Posterior cingulate gyrus (tissue), 11 donors: ENCODE results near the gene PIAS2.
"Not testable (repeated sequence)": the region's sequence is repeated elsewhere in the genome, so short reads cannot be mapped to it uniquely, and the experiment has no call there.

Experiments
- DNase-seq, 10 donors: peaks; one replicate each; pipeline versions ENCODE4 v3.0.0 to v3.0.0-alpha.2; 2020 to 2021; ENCODE audit warnings: mixed read lengths in 3 of 10
- intact Hi-C: fragments of 100-400 bp; cut with DNase I; formaldehyde crosslinking; loops from one replicate; pipeline ENCODE4 v1.15.1; 2023

PIAS2 gene, protein sequence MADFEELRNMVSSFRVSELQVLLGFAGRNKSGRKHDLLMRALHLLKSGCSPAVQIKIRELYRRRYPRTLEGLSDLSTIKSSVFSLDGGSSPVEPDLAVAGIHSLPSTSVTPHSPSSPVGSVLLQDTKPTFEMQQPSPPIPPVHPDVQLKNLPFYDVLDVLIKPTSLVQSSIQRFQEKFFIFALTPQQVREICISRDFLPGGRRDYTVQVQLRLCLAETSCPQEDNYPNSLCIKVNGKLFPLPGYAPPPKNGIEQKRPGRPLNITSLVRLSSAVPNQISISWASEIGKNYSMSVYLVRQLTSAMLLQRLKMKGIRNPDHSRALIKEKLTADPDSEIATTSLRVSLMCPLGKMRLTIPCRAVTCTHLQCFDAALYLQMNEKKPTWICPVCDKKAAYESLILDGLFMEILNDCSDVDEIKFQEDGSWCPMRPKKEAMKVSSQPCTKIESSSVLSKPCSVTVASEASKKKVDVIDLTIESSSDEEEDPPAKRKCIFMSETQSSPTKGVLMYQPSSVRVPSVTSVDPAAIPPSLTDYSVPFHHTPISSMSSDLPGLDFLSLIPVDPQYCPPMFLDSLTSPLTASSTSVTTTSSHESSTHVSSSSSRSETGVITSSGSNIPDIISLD

DNA sequence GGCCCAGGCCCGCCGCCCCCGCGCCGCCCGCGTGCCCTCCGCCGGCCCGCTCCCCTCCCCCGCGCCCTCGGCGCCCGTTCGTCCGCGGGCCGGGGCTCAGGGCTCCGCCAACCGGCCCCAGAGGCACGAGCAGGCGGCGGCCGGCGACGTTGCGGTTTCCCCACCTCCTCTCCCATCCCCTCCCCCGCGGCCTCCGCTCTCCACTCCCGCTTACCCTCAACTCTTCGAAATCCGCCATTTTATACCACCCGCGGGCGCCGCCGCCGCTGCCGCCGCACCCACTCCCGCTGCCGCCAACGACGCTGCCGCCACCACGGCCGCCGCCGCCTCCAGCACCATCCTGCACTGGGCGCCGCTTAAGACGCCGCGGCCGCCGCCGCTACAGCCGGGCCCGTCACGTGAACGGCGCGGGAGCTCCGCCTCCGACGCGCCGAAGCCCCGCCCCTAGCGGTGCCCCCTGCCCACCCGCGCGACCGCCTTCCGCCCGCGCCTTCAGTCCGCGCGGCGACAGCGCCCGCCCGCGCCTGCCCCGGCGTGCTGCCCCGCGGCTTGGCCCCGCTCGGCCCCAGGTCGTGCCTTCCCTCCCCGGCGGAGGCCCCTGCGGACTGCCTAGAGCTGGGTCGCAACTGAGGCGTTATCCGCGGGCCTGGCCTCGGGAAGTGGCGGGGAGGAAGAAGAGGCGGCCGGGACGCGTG is at the start of gene PIAS2, which contains the start of gene KATNAL2:
PIAS2 (minus strand) TSS at position 400 of the 695 bp plus-strand sequence; CDS start at position 238, 162 bp downstream.
KATNAL2 (plus strand) TSS at position 495 of the 695 bp plus-strand sequence. CDS start 29,271 bp downstream, outside the sequence.
- DNase-seq: peak; percentile 70 to 97 (median 83)
- intact Hi-C loops: no loop called here

DNA sequence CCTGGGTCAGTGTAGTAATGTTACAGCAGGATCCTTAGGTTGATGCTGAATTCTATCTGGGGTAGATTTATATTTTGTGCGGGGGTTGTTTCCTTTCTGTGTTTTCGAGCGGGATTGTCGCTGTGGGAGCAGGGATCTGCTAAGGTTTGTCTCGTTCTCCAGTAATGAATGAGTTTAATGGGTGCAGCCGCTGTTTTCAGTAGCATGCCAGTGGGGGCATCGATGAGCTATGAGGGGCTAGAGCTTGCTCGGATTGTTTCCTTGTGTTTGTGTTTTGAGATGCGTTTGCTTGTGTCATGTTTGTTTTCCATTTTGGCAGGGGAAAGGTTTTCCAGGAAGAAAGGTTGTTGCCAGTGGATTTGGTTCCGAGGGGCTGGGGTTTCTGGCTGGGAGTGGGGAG is 49.0 kb upstream of the PIAS2 start:
- intact Hi-C loops, DNase-seq: not testable (repeated sequence)

DNA sequence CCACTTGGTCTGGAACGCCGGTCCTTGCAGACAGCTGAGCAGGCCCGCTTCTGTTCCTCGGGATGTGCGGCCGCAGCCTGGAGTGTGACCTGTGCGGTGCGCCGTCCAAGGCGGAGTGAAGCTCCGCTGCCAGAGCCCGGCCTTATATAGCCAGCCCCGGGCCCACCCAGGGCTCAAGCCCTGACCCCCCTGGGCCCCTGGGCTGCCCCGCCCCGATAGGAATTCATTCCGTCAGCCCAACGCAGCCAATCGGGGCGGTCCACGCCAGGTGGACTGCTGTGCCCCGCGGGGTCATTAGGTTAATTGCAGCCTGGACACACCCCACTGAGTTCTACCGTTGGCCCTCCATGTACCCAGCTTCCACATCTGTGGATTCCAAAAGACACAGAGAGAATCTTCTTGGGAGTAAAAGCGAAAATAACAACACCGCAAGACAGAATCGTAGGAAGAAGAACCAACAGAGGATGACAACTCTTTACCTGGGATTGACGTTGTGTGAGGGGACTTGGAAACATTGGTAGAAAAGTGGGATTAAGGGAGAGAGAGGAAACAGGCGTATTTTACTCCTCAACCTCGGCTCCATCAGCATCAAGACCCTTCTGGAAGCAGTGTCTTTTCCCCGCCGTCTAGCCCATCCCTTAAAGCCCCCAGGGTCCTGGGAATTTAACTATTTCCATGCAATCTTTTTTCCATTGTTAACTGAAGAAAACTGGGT is 47.4 kb upstream of the PIAS2 start:
- DNase-seq, intact Hi-C loops: not testable (repeated sequence)

DNA sequence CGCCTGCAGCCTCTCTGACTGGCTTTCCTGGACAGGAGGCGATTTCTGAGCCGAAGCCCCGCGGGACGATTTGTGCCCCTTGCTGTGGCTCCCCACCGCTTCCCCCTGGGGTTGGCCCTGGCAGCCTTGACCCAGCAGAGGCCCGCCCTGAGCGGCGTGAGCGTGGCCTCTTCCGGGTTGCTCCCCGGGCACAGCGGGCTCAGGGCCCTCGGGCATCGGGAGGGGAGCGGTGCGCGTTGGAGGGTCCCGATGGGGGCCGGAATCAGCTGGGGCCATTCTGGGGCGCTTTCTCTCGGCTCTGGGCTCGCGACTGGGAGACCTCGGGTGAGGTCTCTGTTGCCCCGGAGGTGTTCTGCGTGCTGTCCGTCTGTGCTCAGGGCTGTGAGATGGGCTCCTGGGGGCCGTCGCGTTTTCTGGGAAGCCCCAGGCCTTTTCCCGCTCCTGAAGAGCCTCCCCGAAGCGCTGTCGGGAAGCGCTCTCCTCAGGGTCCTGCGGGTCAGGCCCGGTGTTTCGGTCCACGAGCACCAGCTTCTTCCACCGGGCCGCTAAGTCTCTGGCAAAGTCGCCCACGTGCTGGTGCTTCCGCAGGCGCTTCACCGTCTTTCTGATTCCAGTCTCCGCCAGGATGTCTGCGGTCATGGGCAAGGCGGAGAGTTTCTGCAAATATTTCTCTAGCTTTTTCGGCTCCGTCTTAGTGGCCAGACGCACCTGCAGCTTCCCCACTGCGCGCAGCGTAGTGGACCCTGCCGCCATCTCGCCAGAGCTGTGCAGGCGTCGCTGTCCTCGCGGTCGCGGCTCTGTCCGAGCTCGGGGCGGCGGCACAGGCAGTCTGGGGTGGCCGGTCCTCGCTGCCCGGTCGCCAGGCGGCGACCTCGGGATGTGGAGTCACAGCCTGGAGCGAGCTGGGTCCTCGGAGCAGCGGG is 46.6 kb upstream of the PIAS2 start:
- DNase-seq, intact Hi-C loops: not testable (repeated sequence)

DNA sequence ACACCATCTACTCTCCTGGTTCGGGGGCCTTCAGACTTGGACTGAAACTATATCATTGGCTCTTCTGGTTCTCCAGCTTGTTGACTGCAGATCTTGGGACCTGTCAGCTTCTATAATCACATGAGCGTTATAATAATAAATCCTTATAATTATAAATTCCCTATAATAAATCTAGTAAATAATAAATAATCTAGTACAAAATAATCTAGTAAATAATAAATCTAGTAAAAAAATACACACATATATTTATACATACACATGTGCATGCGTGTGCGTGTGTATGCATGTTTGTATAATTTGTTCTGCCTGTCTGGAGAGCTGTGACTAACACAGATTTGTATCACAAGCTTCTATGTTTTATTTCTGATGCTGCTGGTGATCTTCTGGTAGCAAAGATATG is 40.9 kb upstream of the PIAS2 start:
- no peak for DNase-seq
- intact Hi-C loops: no loop called here

DNA sequence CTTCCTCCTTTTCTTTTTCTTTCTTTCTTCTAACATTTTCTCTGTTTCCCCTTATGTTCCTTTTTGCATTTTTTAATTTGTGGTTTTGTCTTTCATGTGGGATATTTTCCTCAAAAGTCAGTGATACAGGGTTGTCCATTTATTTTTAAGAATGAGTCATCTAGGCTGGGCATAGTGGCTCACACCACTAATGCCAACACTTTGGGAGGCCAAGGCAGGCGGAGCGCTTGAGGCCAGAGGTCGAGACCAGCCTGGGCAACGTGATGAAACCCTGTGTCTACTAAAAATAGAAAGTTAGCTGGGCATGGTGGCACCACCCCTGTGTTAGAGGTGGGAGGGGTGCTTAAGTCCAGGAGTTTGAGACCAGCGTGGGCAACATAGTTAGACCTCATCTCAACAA is 35.9 kb upstream of the PIAS2 start:
- no peak for DNase-seq
- intact Hi-C loops: no loop called here

DNA sequence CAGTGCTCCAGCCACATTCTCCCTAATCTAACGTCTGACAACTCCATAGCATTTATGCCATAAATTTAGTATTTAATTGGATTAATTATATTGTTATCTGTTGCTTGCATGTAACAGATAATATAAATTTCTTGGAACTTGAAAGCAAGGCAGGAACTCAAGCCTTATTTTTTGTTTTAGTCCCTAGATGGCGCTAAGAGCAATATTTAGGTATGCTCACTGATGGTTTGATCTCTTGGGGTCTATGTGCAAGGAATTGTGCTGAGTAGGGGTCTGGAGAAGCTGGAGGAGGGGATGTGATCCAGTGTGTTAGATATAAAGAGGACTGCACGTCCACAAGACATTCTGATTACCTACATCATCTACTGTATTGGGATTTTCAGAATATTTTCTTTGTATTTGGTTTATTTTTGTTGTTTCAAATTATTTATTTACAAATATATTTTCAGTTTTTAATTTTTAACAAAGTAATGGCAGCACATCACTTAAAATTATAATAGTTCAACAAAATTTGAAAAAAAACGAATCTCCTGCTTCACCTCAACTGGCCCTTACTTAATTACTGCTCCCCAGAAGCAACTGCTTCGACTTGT is 32.9 kb upstream of the PIAS2 start:
- no peak for DNase-seq
- intact Hi-C loops: no loop called here

DNA sequence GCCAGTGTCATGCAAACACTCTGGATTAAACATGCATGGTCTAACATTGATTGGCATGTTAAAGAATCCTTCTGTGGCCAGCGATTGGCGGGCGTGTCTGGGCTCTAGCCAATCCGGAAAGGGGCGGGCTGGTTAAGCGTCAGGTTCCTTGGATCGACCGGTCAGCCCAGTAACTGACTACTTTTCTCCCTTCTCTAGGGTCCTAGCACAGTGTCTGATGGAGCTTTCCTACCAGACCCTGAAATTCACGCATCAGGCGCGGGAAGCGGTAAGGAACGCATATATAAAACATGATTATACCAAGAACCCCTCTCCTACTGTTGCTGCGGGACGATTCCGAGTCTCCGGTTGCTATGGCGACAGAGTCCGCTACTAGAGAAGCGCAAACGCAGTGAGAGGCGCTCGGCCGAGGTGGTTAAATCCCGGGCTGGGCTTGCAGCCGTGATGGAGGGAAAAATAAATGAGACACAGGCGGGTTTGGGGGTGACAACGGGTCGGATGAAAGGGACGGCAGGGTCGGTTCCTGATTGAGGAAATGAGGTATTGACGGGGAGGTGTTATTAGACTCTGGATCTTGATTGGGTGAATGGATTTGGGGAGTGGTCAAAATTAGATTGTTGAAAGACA is 29.5 kb upstream of the PIAS2 start:
- peak; percentile 70 to 97 (median 84) for DNase-seq
- intact Hi-C loops: no loop called here

DNA sequence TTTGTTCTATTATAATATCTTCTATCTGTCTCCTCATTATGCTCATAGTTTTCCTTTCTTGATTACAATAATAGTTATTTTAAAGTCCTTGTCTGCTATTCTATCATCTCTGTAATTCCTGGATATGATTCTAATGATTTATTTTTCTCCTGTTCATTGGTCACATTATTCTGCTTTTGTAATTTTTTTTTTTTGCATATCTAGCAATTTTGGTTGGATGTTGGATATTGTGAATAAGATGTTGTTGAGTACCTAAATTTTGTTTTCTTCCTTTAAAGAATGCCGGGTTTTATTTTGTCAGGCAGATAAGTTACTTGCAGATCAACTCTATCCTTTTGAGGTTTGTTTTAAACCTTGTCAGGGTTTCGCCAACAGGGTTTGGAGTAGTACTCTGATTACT is 25.3 kb upstream of the PIAS2 start:
- intact Hi-C loops: no loop called here
- DNase-seq: no peak

DNA sequence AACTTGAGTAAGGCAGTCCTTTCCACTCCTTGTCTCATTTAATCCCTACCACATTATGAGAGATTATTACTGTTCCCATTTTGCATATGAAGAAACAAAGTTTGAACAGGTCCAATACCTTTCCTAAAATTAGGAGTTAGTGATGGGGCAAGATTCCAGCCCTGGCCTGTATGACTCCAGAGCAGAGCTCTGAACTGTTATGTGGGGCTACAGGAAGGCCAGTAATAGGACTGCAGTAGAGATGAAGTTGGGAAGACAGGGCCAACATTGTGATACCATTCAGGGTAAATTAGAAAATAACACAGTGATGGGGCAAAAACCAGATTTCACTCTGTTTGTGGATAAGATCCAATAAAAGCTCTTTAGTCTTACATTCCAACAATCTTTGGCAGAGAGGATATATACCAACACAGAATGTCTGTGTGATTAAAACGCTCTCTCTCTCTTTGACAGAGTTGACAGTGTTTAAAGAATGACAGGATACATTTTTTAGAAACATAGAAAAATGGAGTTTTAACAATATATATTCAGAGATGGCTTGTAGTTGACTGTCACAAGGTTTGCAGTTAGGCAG is 22.8 kb upstream of the PIAS2 start:
- DNase-seq: no peak
- intact Hi-C loops: no loop called here

DNA sequence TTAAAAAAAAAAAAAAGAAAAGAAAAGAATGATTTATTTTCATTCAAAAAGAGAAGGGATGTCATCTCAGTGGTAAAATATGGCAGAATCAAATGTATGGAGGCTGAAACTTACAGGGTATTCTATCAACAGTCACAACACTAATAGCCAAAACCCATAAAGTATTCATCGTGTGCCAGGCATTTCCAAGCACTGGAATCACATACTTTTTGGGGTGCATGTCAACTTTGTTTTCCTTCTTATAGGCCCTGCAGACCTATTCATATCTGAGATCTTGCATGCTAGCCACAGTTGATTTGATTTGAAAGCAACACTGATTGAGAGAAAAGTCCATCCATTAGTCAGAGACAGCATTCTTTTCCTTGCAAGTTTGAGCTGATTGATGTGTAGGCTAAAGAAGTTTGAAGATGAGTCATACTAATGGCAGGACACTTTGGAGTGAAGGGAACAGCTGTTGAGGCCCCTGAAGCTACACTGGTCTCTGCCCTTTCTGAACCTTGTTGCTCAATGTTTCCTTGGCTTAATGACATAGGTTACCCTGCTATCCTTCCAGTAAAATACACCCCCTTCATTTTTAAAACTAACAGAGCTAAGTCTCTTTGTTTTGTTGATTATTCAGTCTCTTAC is 22.1 kb upstream of the PIAS2 start:
- no peak for DNase-seq
- intact Hi-C loops: no loop called here

DNA sequence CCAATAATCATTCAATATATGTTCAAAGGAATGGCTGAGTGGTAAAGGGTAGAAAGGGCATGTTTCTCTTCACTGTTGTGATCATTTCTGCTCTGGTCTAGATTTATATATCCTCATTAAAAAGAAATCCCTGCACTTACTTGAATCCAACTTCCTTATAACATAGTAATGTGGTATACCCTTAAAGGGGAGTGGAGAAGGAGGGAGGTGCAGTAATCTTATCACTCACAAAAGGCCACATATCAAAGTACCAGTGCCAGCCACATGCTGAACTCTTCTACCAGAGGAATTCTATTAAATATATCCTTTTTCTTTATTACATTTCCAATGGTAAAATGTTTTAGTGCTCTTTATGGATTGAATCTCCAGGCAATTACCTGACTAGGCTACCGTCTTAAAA is 3.3 kb upstream of the PIAS2 start:
- intact Hi-C loops: no loop called here
- no peak for DNase-seq

DNA sequence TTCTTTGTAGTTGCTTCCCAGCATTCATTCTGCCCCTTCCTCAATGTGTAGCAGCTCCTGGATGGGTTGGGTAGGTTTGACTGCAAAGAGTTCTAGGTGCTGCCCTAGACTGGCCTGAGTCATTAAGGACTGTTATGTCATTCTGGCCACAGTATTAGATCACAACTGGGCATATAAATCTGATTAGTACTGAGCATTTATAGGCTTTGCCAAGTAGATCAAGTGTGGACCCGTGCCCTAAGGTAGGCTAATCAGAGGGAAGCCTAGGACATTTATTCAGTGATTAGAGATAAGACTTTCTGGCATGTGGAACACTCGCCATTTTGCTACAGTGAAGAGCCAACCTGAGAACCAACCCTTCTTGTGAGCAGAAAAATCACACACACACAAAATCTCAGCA is 2.8 kb upstream of the PIAS2 start:
- DNase-seq: no peak
- intact Hi-C loops: no loop called here

DNA sequence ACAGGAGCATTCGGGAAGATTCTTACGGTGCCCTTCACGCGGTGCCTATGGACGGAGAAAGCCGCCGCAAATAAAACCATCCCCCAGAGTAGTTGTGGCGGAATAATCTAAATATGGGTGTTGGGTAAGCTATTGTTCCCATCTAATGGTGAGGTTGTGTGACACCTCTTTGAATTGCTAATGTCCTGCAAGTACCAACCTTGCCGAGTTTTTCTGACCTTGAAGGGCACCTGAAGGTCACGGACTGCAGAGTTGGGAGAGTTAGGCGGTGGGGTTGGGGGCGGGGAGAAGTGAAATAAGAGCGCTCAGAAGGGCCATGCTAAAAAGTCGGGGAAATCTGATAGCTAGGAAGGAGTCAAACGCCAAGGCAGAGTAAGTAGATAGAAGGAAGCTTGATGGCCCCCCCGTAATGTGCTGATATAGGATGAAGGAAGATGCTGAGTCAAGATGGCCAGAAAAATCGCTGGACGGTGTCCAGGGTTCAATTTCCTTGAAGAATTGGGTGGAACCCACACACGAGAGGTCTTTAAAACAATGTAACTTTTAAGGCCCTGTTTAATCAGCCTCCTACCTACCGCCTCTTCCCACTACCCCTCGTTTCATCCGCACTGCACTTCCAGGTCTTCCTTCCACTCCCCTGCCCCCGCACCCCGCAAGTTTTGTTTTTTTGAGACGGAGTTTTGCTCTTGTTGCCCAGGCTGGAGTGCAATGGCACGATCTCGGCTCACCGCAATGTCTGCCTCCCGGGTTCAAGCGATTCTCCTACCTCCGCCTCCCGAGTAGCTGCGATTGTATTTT is 695 bp upstream of the PIAS2 start:
- intact Hi-C loops: no loop called here
- peak in 2 of 10 donors; percentile 24 to 73 for DNase-seq

DNA sequence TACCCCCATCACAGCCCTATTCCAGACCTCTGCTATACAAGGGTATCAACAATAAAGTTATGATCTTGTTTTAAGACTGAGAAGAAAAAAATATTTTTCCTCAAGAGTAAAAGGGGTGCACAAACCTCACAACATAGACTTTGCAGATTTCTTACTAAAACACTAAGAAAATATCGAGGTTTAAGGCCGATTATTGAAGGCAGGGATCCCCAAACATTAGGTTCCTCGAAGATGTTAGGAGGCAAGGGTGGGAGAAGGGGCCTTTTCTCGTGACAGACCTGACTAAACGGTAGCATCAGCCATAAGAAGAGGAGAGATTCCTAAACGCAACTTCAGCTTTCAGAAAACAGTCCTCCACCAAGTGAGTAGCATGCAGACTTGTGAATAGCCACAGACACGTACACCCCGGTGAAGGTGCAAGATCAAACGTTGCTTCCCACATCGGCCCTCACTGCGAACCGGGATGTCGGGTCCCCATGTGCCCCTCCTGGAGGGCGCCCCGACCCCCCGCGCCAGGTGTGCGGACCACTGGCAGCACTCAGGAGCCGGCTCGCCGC is 678 bp downstream of the PIAS2 start:
- intact Hi-C loops: no loop called here
- peak in 2 of 10 donors; percentile 5 to 20 for DNase-seq

DNA sequence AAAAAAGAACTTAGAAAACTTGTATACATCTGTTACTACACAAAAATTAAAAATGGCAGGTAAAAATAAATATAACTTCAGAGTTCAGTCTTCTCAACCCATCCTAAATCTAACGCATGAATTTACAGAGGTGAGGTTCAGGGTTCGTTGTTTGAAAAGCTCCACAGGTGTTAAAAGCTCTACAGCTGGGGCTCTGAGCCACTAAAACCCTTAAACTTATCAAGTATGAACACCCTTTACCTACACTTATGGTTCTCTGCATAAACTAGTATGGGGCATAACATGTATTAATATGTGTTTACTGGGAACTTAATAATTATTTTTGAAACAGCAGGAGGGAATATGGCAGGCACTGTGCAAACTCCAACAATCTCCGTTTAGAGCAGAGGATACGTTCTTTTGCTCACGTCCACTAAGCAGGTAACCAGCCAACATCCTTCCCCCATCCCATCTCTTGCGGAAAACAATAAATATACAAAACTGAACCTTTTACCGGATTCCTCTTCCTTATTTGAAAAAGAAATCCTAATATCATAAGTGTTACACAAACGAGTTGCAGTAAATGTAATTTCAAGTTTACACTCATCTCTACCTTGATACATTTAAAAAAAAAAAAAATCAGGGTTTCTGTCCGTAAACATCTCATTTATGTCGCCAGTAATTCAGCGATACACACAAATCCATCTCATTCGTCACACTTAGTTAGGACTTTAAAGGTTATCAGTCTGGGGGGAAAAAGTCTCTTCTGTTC is 1.3 kb downstream of the PIAS2 start:
- intact Hi-C loops: no loop called here
- no peak for DNase-seq
